PFSK-1 (cell line): Measurements from ENCODE around the gene SORCS3.

Experiments
- FOXP2 ChIP-seq: optimal IDR thresholded peaks from 2 replicates; pipeline ENCODE3; 2011; ENCODE audit warnings: borderline replicate concordance, control low read depth, inconsistent platforms; ENCODE audit not compliant: insufficient read depth; ENCODE audit errors: extremely low read length, extremely low read depth
- POLR2AphosphoS5 ChIP-seq: IDR thresholded peaks from 2 replicates; pipeline ENCODE4 v1.6.1; 2012; ENCODE audit warnings: low read depth, mild to moderate bottlenecking, control low read depth, low read length, moderate library complexity
- REST ChIP-seq, 2 experiments: IDR thresholded peaks; 2 replicates each; pipeline versions ENCODE4 v1.6.1 to v1.8.0; 2011 to 2012; ENCODE audit warnings: low read depth in 2 of 2, low read length in 2 of 2, control low read depth in 1 of 2, inconsistent platforms in 1 of 2, mild to moderate bottlenecking in 1 of 2, moderate library complexity in 1 of 2; ENCODE audit not compliant: insufficient read depth in 1 of 2
- SIN3A ChIP-seq: IDR thresholded peaks from 2 replicates; pipeline ENCODE4 v1.6.1; 2012; ENCODE audit warnings: mild to moderate bottlenecking, low read length, moderate library complexity, borderline replicate concordance; ENCODE audit not compliant: insufficient read depth
- TAF1 ChIP-seq: IDR thresholded peaks from 2 replicates; pipeline ENCODE4 v1.6.1; 2012; ENCODE audit warnings: low read length, control low read depth, borderline replicate concordance; ENCODE audit not compliant: insufficient read depth

Gene SORCS3

GRCh38 chr10:105042906-105043552 lies 401.9 kb downstream of the SORCS3 start:
- TF ChIP-seq REST (IDR thresholded peaks at IDR 0.05; ENCODE audit: insufficient read depth in 1 of 2, low read depth in 2 of 2, low read length in 2 of 2) (no peak), TAF1 (no peak), FOXP2 (no peak), SIN3A (no peak), POLR2AphosphoS5 (no peak)

- TF ChIP-seq SIN3A (no peak), TAF1 (no peak), FOXP2 (no peak), POLR2AphosphoS5 (no peak), REST (IDR thresholded peaks at IDR 0.05; ENCODE audit: insufficient read depth in 1 of 2, low read depth in 2 of 2, low read length in 2 of 2) (no peak)
Measured at GRCh38 chr10:105044902-105045301, 403.8 kb downstream of the SORCS3 start.

GRCh38 chr10:105056413-105056812 lies 415.3 kb downstream of the SORCS3 start:
- no peak for TF ChIP-seq SIN3A
- no peak for TF ChIP-seq TAF1
- no peak for TF ChIP-seq POLR2AphosphoS5
- no peak for TF ChIP-seq FOXP2

GRCh38 chr10:105062951-105063350 lies 421.9 kb downstream of the SORCS3 start:
- no peak for TF ChIP-seq POLR2AphosphoS5
- no peak for TF ChIP-seq FOXP2
- TF ChIP-seq TAF1 = no peak
- no peak for TF ChIP-seq REST (IDR thresholded peaks at IDR 0.05; ENCODE audit: insufficient read depth in 1 of 2, low read depth in 2 of 2, low read length in 2 of 2)
- TF ChIP-seq SIN3A = no peak

GRCh38 chr10:105063796-105064195 lies 422.7 kb downstream of the SORCS3 start:
- TF ChIP-seq SIN3A (no peak), TAF1 (no peak), FOXP2 (no peak), REST (IDR thresholded peaks at IDR 0.05; ENCODE audit: insufficient read depth in 1 of 2, low read depth in 2 of 2, low read length in 2 of 2) (no peak), POLR2AphosphoS5 (no peak)

- TF ChIP-seq POLR2AphosphoS5 (no peak), REST (IDR thresholded peaks at IDR 0.05; ENCODE audit: insufficient read depth in 1 of 2, low read depth in 2 of 2, low read length in 2 of 2) (no peak), SIN3A (no peak), TAF1 (no peak), FOXP2 (no peak)
Measured at GRCh38 chr10:105068497-105068896, 427.4 kb downstream of the SORCS3 start.
